Vagina (tissue), 2 donors: ENCODE measurements around the gene CNGA4. TPM values are rescaled to one million over a fixed set of nuclear protein-coding genes. Genes with fewer than 3 reads are reported as not detected.
"Not testable (repeated sequence)": the region's sequence is repeated elsewhere in the genome, so short reads cannot be mapped to it uniquely, and the experiment has no call there.

ENCODE experiments used
- DNase-seq, 2 donors: peaks; one replicate each; pipeline ENCODE4 v3.0.0-alpha.2; 2017; ENCODE audit errors: extremely low spot score in 2 of 2
- H3K27ac ChIP-seq: fragments of 200-600 bp; sonication (generic); one replicate; pipeline ENCODE4 v1.5.1; 2019
- H3K27me3 ChIP-seq: fragments of 200-600 bp; sonication (generic); one replicate; pipeline ENCODE4 v1.5.1; 2019
- H3K36me3 ChIP-seq, 2 donors: fragments of 200-600 bp; sonication (generic); one replicate each; pipeline ENCODE4 v1.5.1; 2017 to 2019
- H3K4me1 ChIP-seq: fragments of 200-600 bp; sonication (generic); one replicate; pipeline ENCODE4 v1.5.1; 2019
- H3K4me3 ChIP-seq, 2 donors: fragments of 200-600 bp; sonication (generic); 1 replicate in 1 of 2; 2 replicates in 1 of 2; pipeline ENCODE4 v1.5.1; 2016 to 2019
- H3K9me3 ChIP-seq: fragments of 200-600 bp; sonication (generic); one replicate; pipeline ENCODE4 v1.5.1; 2019
- POLR2A ChIP-seq, 2 donors: fragments of 450-650 bp; IDR thresholded peaks; one replicate each; pipeline ENCODE4 v1.6.1; 2017; ENCODE audit warnings: antibody characterized with exemption in 2 of 2, mild to moderate bottlenecking in 2 of 2, moderate library complexity in 2 of 2
- POLR2AphosphoS5 ChIP-seq, 2 donors: sonication (generic); formaldehyde crosslinking; IDR thresholded peaks; one replicate each; pipeline ENCODE4 v1.9.0; 2017; ENCODE audit warnings: antibody characterized with exemption in 2 of 2, mild to moderate bottlenecking in 2 of 2, low read depth in 1 of 2; ENCODE audit not compliant: insufficient read depth in 1 of 2
- intact Hi-C: fragments of 100-400 bp; cut with DNase I; formaldehyde crosslinking; loops from one replicate; pipeline ENCODE4 v1.15.1; 2023
- total RNA-seq: library from RNA; depleted of rRNA; stranded (reverse); fragments of >200 nt; gene quantifications from one replicate; pipeline ENCODE4 v1.2.3, GENCODE V29; 2016
- TF ChIP-seq, protein P1 (sequence below), 3 experiments: fragments of 450-650 bp in 2 of 3; fragments of 200-600 bp in 1 of 3; sonication (generic) in 1 of 3; IDR thresholded peaks; one replicate each; pipeline ENCODE4 v1.5.1; 2017 to 2019; ENCODE audit warnings: antibody characterized with exemption in 3 of 3, mild to moderate bottlenecking in 2 of 3, moderate library complexity in 2 of 3

Gene CNGA4
- total RNA-seq, 1 donor from 2014 or later, result not detected

DNA sequence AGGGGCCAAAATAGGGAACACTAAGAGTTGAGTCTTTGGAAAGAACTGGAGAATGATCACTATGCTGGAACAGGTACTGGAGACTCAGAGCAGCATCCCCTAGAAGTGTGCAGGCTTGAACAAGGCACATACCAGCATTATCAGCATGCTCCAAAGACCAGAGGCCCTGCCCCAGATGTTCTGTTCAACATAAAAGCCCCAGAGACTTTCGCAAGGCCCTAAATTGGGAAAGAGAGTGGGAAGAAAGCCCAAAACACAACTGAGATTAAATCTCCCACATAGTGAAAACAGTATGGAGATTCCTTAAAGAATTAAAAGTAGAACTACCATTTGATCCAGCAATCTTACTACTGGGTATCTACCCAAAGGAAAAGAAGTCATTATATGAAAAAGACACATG lies 9.4 kb downstream of the CNGA4 start:
- Histone ChIP-seq H3K9me3 (no peaks in the 10 kb centered on the region), H3K36me3 (no peaks in the 10 kb centered on the region), H3K27me3 (no peaks in the 10 kb centered on the region), H3K4me1 (no peaks in the 10 kb centered on the region), H3K4me3 (no peak overlapping the region), H3K27ac (no peak overlapping the region)
- no peak for DNase-seq
- no peak for TF ChIP-seq POLR2AphosphoS5 (IDR thresholded peaks at IDR 0.05; ENCODE audit: insufficient read depth in 1 of 2, low read depth in 1 of 2)
- TF ChIP-seq POLR2A (IDR thresholded peaks at IDR 0.05), result no peak
- TF ChIP-seq, protein P1, sequence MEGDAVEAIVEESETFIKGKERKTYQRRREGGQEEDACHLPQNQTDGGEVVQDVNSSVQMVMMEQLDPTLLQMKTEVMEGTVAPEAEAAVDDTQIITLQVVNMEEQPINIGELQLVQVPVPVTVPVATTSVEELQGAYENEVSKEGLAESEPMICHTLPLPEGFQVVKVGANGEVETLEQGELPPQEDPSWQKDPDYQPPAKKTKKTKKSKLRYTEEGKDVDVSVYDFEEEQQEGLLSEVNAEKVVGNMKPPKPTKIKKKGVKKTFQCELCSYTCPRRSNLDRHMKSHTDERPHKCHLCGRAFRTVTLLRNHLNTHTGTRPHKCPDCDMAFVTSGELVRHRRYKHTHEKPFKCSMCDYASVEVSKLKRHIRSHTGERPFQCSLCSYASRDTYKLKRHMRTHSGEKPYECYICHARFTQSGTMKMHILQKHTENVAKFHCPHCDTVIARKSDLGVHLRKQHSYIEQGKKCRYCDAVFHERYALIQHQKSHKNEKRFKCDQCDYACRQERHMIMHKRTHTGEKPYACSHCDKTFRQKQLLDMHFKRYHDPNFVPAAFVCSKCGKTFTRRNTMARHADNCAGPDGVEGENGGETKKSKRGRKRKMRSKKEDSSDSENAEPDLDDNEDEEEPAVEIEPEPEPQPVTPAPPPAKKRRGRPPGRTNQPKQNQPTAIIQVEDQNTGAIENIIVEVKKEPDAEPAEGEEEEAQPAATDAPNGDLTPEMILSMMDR (IDR thresholded peaks at IDR 0.05), result no peak
- intact Hi-C loops, result loop anchor here (10.0 kb wide), 1 partner anchor 107 kb away; no protein-coding TSS in a partner anchor

DNA sequence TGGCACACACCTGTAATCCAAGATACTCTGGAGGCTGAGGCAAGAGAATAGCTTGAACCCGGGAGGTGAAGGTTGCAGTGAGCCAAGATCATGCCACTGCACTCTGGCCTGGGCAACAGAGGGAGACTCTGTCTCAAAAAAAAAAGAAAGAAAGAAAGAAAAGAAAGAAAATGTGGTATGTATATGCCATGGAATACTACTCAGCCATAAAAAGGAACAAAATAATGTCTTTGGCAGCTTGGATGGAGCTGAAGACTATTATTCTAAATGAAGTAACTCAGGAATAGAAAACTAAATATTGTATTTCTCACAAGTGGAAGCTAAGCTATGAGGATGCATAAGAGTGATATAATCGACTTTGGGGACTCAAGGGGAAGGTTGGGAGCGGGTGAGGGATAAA lies 10.0 kb downstream of the CNGA4 start:
- not testable (repeated sequence) for H3K36me3 ChIP-seq, H3K9me3 ChIP-seq, H3K27ac ChIP-seq, DNase-seq, H3K27me3 ChIP-seq, H3K4me1 ChIP-seq, H3K4me3 ChIP-seq
- intact Hi-C loops, result loop anchor here (10.0 kb wide), 1 partner anchor 106 kb away; no protein-coding TSS in a partner anchor

DNA sequence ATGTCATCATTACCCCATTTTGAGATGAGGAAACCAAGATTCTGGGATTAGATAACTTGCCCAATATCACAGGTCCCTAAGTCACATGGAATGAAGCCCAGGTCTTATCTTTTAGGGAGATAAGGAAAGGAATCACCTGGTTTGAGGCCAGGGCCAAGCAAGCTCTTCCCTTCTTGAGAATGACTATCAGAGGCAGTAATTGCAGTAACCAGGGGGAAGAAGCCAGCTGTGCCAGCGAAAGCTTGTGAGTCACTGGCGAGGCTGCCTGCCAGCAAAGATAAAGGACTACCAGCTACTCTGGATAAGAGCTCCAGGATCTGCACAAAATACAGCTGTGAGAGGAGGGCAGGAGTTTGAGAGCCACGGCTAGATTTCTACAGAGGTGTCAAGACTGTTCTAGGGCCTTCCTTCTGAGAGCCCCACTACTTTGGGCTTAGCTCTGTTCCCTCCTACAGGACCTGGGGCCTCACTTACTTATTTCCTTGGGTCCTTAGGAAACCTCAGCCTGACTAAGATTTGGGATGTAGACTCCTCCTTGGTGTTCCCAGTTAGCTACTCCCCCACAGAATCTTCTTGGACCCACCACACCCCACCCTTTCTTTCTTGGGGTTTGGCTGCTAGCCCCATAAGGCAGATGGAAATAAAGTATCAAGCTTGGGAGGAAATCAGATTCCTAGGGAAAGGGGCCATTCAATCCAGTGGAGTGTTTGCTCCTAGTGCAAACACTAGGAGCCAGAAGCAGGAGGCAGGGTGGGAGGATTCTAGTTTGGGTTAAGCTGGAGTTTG lies 11.1 kb downstream of the CNGA4 start:
- H3K4me3 ChIP-seq, result no peak overlapping the region
- no peak for DNase-seq
- peak overlapping the region; percentile 30 for H3K27ac ChIP-seq
- TF ChIP-seq POLR2A (IDR thresholded peaks at IDR 0.05), result no peak
- no peak for TF ChIP-seq POLR2AphosphoS5 (IDR thresholded peaks at IDR 0.05; ENCODE audit: insufficient read depth in 1 of 2, low read depth in 1 of 2)
- TF ChIP-seq, protein P1 (IDR thresholded peaks at IDR 0.05), result no peak
- no peaks in the 10 kb centered on the region for H3K4me1 ChIP-seq
- H3K9me3 ChIP-seq, result no peaks in the 10 kb centered on the region
- H3K27me3 ChIP-seq, result no peaks in the 10 kb centered on the region
- intact Hi-C loops, result loop anchor here (10.0 kb wide), 1 partner anchor 105 kb away; no protein-coding TSS in a partner anchor
- no peaks in the 10 kb centered on the region for H3K36me3 ChIP-seq

DNA sequence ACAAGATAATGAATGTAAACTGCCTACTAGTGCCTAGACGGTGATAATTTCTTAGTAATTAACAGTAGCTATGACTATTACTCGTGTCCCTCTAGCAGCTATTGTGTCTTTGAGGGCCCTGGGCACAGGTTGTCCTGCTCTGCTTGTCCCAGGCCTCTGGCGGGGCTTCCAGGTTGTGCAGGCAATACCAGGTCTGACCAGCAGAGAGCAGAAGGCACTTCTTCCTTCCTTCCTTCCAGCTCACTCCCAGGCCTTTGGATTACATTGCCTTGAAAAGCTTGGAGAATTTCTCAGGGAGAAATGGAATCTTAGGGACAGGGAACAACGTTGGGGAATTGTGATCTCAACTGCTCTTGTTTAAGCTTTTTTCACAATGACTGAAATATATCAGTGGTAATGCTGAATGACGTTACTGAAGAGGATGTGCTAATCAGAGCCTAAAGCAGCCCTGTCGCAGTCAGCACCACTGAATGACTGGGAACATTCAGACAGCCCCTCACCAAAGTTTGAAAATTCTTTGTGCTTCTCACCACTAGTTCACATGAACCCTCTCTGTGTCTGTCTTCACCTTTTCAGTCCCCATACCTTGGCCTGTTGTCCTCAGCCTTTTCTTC lies 12.3 kb downstream of the CNGA4 start:
- no peak overlapping the region for H3K4me3 ChIP-seq
- no peak overlapping the region for H3K27ac ChIP-seq
- no peaks in the 10 kb centered on the region for H3K36me3 ChIP-seq
- TF ChIP-seq, protein P1 (IDR thresholded peaks at IDR 0.05), result peak; percentile 52 to 83 (median 60)
- no peak for TF ChIP-seq POLR2AphosphoS5 (IDR thresholded peaks at IDR 0.05; ENCODE audit: insufficient read depth in 1 of 2, low read depth in 1 of 2)
- no peak for TF ChIP-seq POLR2A (IDR thresholded peaks at IDR 0.05)
- H3K9me3 ChIP-seq, result no peaks in the 10 kb centered on the region
- no peak for DNase-seq
- no peaks in the 10 kb centered on the region for H3K27me3 ChIP-seq
- no peaks in the 10 kb centered on the region for H3K4me1 ChIP-seq
- intact Hi-C loops, result no loop called here

DNA sequence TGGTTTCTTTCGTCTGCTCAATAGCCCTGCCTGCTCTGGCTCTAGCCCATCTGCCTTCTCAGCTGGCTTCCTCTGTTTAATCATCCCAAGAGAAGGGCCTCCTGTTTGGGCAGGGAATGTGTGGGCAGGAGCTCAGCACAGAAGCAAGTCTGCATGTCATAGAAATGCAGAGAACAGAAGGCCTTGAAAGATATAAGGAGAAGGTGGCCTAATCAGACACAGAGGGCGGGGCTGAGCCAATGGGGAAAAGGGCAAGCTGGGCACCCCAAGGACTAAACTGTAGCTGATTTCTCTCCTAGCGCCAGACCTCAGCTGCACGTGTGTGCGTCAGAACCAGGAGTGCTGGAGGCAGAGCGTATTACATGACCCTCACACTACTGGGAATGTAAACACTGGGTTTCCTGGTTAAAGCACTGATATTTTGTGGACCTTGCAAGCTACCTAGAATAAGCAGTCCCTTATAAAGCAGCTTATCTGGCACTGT lies 13.1 kb downstream of the CNGA4 start:
- no peaks in the 10 kb centered on the region for H3K36me3 ChIP-seq
- TF ChIP-seq POLR2A (IDR thresholded peaks at IDR 0.05) (no peak), POLR2AphosphoS5 (IDR thresholded peaks at IDR 0.05; ENCODE audit: insufficient read depth in 1 of 2, low read depth in 1 of 2) (no peak)
- TF ChIP-seq, protein P1 (IDR thresholded peaks at IDR 0.05), result no peak
- H3K9me3 ChIP-seq, result no peaks in the 10 kb centered on the region
- no peaks in the 10 kb centered on the region for H3K27me3 ChIP-seq
- no peaks in the 10 kb centered on the region for H3K4me1 ChIP-seq
- H3K4me3 ChIP-seq, result no peak overlapping the region
- DNase-seq, result no peak
- H3K27ac ChIP-seq, result no peak overlapping the region
- intact Hi-C loops, result no loop called here
